Keratinocyte (primary cell): Measurements from ENCODE around the gene DUSP22.

Experiments
- EZH2 ChIP-seq: IDR thresholded peaks from one replicate; pipeline ENCODE4 v1.6.1; 2012; ENCODE audit warnings: inconsistent platforms, mild to moderate bottlenecking, low read length, moderate library complexity
- TF ChIP-seq, protein P1 (sequence below), 3 experiments: IDR thresholded peaks in 1 of 3; conservative IDR thresholded peaks in 1 of 3; optimal IDR thresholded peaks in 1 of 3; 2 replicates in 2 of 3; 3 replicates in 1 of 3; pipeline versions ENCODE3 to v1.5.1; 2011; ENCODE audit warnings: low read length in 3 of 3, mild to moderate bottlenecking in 3 of 3, moderate library complexity in 2 of 3, control low read depth in 1 of 3, inconsistent platforms in 1 of 3; ENCODE audit not compliant: insufficient read depth in 2 of 3; ENCODE audit errors: extremely low read depth in 1 of 3

DNA sequence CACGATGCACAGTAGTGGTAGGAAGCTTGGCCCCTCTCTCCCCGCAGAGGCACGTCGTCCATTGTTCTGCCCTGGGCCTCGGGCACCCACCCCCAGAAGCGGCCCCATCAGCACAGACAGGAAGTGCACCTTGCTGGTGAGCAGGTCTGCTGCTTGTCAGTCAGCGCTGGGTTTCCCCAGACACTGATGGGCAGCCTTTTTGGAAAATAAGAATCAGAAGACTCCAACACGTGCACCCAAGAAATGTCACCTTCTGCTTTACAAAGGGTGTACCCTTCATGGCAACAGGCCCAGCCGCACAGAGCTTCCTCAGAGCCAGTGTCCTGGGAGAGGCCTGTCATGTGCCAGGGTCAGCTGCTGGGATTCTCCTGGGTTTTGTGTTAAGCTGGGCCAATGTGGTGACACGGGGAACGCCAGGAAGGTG is 64.6 kb downstream of the DUSP22 start:
- TF ChIP-seq, protein P1, sequence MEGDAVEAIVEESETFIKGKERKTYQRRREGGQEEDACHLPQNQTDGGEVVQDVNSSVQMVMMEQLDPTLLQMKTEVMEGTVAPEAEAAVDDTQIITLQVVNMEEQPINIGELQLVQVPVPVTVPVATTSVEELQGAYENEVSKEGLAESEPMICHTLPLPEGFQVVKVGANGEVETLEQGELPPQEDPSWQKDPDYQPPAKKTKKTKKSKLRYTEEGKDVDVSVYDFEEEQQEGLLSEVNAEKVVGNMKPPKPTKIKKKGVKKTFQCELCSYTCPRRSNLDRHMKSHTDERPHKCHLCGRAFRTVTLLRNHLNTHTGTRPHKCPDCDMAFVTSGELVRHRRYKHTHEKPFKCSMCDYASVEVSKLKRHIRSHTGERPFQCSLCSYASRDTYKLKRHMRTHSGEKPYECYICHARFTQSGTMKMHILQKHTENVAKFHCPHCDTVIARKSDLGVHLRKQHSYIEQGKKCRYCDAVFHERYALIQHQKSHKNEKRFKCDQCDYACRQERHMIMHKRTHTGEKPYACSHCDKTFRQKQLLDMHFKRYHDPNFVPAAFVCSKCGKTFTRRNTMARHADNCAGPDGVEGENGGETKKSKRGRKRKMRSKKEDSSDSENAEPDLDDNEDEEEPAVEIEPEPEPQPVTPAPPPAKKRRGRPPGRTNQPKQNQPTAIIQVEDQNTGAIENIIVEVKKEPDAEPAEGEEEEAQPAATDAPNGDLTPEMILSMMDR (optimal IDR thresholded peaks at IDR 0.05 in 1 of 3, IDR thresholded peaks at IDR 0.05 in 1 of 3, conservative IDR thresholded peaks at IDR 0.05 in 1 of 3; ENCODE audit: extremely low read depth in 1 of 3, insufficient read depth in 2 of 3, low read length in 3 of 3), result no peak
- no peak for TF ChIP-seq EZH2
